ENCODE data around the gene SHROOM2.
"Not testable (repeated sequence)": the region's sequence is repeated elsewhere in the genome, so short reads cannot be mapped to it uniquely, and the experiment has no call there.

SHROOM2 gene

GRCh38 chrX:9786798-9787635 lies 788 bp downstream of the SHROOM2 start:
- peak; percentile 37 for DNase-seq (ENCODE audit: low spot score)

- DNase-seq (ENCODE audit: low spot score), result peak; percentile 20
Measured at GRCh38 chrX:9788911-9789310, 2.7 kb downstream of the SHROOM2 start.

- DNase-seq (ENCODE audit: low spot score), result no peak
Measured at GRCh38 chrX:9789555-9789954, 3.3 kb downstream of the SHROOM2 start.

GRCh38 chrX:9790866-9791265 lies 4.6 kb downstream of the SHROOM2 start:
- DNase-seq (ENCODE audit: low spot score), result no peak

GRCh38 chrX:9794495-9794894 lies 8.3 kb downstream of the SHROOM2 start:
- no peak for DNase-seq (ENCODE audit: low spot score)

GRCh38 chrX:9797384-9798360 lies 11.4 kb downstream of the SHROOM2 start:
- DNase-seq (ENCODE audit: low spot score), result no peak

- DNase-seq (ENCODE audit: low spot score), result no peak
Measured at GRCh38 chrX:9802737-9803136, 16.5 kb downstream of the SHROOM2 start.

GRCh38 chrX:9804444-9804843 lies 18.2 kb downstream of the SHROOM2 start:
- DNase-seq (ENCODE audit: low spot score), result no peak

- no peak for DNase-seq (ENCODE audit: low spot score)
Measured at GRCh38 chrX:9805956-9806355, 19.7 kb downstream of the SHROOM2 start.

- DNase-seq (ENCODE audit: low spot score), result no peak
Measured at GRCh38 chrX:9807355-9808182, 21.3 kb downstream of the SHROOM2 start.

GRCh38 chrX:9809876-9810275 lies 23.6 kb downstream of the SHROOM2 start:
- DNase-seq (ENCODE audit: low spot score), result not testable (repeated sequence)

GRCh38 chrX:9811086-9811485 lies 24.9 kb downstream of the SHROOM2 start:
- DNase-seq (ENCODE audit: low spot score), result not testable (repeated sequence)

GRCh38 chrX:9816084-9816700 lies 30.0 kb downstream of the SHROOM2 start:
- DNase-seq (ENCODE audit: low spot score), result no peak

- DNase-seq (ENCODE audit: low spot score), result no peak
Measured at GRCh38 chrX:9821572-9821971, 35.3 kb downstream of the SHROOM2 start.

- no peak for DNase-seq (ENCODE audit: low spot score)
Measured at GRCh38 chrX:9824554-9824953, 38.3 kb downstream of the SHROOM2 start.

- no peak for DNase-seq (ENCODE audit: low spot score)
Measured at GRCh38 chrX:9825129-9825790, 39.0 kb downstream of the SHROOM2 start.

- no peak for DNase-seq (ENCODE audit: low spot score)
Measured at GRCh38 chrX:9825966-9826365, 39.7 kb downstream of the SHROOM2 start.

- no peak for DNase-seq (ENCODE audit: low spot score)
Measured at GRCh38 chrX:9829308-9830267, 43.4 kb downstream of the SHROOM2 start.

- no peak for DNase-seq (ENCODE audit: low spot score)
Measured at GRCh38 chrX:9832811-9833210, 46.6 kb downstream of the SHROOM2 start.
